ENCODE results near the gene MYH14.

DNA sequence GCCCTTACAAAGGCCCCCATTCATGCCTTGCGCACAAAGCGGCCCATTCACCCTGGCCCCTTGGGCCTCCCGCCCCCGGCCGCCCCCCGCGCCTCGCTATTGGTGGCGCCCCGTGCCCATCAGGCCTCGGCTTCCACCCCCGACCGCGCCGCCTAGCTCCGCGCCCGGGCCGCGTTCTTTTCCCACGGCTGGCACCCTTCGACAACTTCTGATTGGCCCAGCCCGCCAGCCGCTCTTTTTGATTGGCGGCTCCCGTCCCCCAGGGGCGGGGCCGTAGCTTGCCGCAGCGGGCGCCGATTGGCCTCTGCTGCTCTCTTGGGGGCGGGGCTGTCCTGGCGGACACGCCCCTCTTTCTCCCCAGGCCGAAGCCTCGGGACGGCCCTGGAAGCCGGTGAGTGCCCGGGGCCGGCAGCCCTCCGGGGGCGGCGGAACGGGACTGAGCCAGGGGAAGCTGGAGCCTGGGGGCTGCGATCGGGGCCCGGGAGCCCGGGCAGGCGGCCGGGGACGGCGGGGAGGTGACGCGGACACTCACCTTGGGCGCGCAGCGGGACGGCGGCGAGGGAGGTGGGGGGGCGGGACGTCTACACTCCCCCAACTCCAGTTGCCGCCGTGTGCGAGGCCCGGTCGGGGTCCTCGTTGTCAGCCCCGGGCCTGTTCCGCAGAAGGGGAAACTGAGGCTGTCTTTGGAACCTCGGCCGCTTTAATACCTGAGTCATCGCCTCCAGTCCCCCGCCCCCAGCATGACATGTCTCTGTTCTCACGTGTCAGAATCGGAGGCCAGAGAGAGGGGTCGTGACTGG, at the start of gene MYH14:
- TF ChIP-seq POLR2A (IDR thresholded peaks at IDR 0.05; ENCODE audit: low read length) (no peak), GATA1 (IDR thresholded peaks at IDR 0.05; ENCODE audit: low read depth, low read length) (no peak)
